GM12891 (cell line): ENCODE data around the gene TSPAN11.

Experiments used
- DNase-seq: peaks from one replicate; pipeline ENCODE4 v3.0.0; 2011; ENCODE audit warnings: low spot score; ENCODE audit not compliant: insufficient read length
- FAIRE-seq: peaks from 2 replicates; lab custom pipeline; 2011; peaks lifted over from hg19 to GRCh38; lab: Jason Lieb, UNC
- PAX5 ChIP-seq: IDR thresholded peaks from 2 replicates; pipeline ENCODE4 v1.6.1; 2011; ENCODE audit warnings: low read length, moderate library complexity, mild to moderate bottlenecking; ENCODE audit not compliant: insufficient read depth, severe bottlenecking
- POLR2A ChIP-seq: IDR thresholded peaks from 2 replicates; pipeline ENCODE4 v1.6.1; 2011; ENCODE audit warnings: low read depth, low read length, control low read depth
- POLR2AphosphoS5 ChIP-seq: IDR thresholded peaks from 2 replicates; pipeline ENCODE4 v1.6.1; 2011; ENCODE audit warnings: low read depth, low read length, control low read depth
- POU2F2 ChIP-seq: IDR thresholded peaks from 2 replicates; pipeline ENCODE4 v1.6.1; 2011; ENCODE audit warnings: low read depth, mild to moderate bottlenecking, control low read depth, low read length, moderate library complexity
- SPI1 ChIP-seq: IDR thresholded peaks from 2 replicates; pipeline ENCODE4 v1.6.1; 2011; ENCODE audit warnings: low read depth, low read length, control low read depth
- TAF1 ChIP-seq: IDR thresholded peaks from 2 replicates; pipeline ENCODE4 v1.6.1; 2011; ENCODE audit warnings: low read depth, low read length, control low read depth

Gene TSPAN11

DNA sequence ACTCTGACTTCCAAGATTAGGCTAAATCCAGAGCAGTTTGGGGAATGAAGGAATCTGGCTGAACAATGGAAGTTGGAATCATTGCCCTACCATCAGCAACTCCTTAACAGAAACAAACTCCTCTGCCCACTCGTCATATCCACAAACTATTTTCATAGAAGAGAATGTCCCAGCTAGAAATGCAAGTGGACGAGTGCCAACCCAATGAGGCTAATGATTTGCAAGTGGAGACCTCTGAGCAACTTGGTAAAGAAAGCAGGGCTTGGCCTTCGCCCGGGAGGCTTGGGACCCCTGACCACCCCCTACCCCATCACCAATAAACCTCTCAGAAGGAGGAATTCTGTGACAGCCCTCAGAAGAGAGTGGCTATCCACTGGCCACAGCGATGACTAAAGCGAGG lies 107.1 kb downstream of the TSPAN11 start:
- no peak for TF ChIP-seq PAX5
- TF ChIP-seq POU2F2 = no peak
- TF ChIP-seq POLR2AphosphoS5 = no peak
- no peak for TF ChIP-seq TAF1
- no peak for TF ChIP-seq POLR2A
- no peak for TF ChIP-seq SPI1
- DNase-seq = no peak
- no peak for FAIRE-seq

DNA sequence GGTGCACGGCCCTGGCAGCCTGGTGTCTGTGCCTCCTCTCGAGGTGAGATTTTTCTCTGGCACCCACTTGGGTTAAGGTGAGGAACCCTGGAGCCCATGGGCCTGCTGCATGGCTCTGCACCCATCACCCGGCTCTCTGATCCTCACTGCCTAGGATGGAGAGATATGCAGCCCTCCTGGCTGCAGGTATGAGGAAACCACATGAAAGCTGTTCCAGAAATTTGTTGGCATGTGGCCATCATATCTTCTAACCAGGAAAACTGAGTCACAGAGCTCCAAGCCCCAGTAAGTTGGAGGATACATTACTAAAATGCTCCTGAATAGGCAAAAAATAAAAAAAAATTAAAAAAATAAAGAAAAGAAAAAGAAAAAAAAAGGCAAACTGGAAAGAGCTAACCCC lies 107.8 kb downstream of the TSPAN11 start:
- FAIRE-seq = no peak
- no peak for DNase-seq
- TF ChIP-seq SPI1 = no peak
- TF ChIP-seq POLR2A = no peak
- TF ChIP-seq PAX5 = no peak
- TF ChIP-seq TAF1 = no peak
- no peak for TF ChIP-seq POLR2AphosphoS5
- TF ChIP-seq POU2F2 = no peak

DNA sequence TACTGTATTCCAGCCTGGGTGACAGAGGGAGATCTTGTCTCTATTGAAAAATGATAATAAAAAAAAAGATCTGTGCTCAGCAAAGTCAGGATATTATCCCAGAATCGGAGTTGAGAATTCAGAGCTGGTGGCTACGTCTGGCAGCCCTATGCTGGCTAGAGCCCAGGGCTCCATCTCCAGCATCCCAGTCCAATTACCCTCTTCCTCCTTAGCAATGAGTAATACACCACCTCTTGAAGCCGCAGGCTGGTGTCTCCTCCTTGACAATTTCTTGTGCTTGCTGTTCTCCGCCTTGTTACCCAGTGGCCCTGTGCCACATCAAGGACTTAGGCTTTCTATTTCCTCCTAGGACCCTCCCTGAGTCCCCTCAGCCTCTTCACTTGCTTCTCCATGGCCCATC lies 108.7 kb downstream of the TSPAN11 start:
- DNase-seq (no peak), FAIRE-seq (no peak)
- TF ChIP-seq POLR2A = no peak
- TF ChIP-seq TAF1 = no peak
- TF ChIP-seq SPI1 = no peak
- TF ChIP-seq POU2F2 = no peak
- TF ChIP-seq POLR2AphosphoS5 = no peak
- TF ChIP-seq PAX5 = no peak

DNA sequence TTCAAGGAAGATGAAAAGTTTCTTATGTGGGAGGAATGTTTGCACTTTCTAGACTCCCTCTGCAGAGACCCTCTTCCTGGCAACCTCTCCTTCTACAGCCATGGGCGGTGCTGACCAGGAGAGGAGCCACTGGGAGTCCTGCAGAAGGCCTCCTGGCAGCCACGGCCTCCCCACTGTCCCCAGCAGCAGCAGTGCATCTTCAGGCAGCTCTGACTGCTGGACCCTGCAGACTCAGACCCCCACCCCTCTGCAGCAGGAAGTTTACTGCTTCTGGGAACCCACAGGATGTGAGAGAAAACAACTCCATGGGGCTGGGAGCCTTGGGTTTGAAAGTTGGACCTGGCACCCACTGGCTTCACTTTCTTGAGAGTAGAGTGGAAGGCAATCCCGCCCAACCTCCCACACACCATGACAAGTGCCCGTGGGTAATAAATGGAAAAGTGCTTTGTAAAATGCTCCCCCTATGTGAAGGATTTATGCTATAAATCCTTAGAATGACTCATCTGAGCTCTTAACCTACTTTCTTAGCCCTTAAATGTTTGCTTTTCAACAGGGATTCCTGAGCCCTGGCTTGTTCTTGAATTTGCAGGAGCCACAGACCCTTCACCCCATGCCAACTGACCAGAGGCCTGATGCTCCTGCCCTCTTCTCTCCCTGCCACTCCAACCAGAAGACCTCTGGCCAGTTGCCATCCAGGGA lies 109.6 kb downstream of the TSPAN11 start:
- FAIRE-seq (no peak), DNase-seq (no peak)
- TF ChIP-seq PAX5 = no peak
- no peak for TF ChIP-seq SPI1
- no peak for TF ChIP-seq POU2F2
- no peak for TF ChIP-seq POLR2A
- TF ChIP-seq TAF1 = no peak
- TF ChIP-seq POLR2AphosphoS5 = no peak

DNA sequence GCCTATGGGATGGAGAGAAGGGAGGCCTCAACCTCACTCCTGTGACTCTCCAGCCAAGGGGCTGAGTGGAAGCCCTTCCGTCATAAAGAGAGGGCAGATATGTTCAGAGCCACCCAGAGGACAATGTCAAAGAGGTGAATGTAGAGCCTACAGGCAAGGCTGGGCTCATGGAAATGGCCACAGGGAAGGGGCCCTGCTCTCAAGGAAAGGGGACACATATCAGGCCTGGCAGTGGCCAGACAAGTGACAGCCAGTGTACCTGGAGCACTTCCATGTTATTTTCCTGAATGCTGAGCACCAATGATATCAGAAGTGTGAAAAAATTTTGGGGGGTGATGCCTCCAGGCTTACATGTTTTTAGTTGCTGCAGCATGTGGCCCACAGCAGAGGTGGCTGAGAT lies 110.5 kb downstream of the TSPAN11 start:
- FAIRE-seq (no peak), DNase-seq (no peak)
- no peak for TF ChIP-seq POLR2A
- TF ChIP-seq TAF1 = no peak
- no peak for TF ChIP-seq SPI1
- TF ChIP-seq PAX5 = no peak
- no peak for TF ChIP-seq POLR2AphosphoS5
- no peak for TF ChIP-seq POU2F2

DNA sequence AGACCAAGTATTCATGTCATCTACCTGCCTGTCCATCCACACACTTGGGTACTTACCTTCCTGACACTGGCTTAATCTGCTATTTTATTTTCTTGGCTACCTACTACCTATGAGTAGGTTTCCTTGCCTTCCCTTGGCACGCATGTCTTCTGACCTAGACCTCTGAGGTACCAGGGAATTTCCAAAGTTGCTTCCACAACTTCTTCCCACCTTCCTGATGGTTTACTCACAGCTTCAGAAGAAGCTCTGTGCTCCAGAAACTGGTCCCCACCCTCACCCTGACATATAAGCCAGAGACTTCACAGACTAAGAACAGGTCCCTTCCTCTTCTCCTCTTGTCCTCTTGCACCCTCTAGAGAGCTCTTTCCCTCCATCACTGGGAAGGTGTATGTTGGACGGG lies 111.4 kb downstream of the TSPAN11 start:
- DNase-seq = no peak
- FAIRE-seq = no peak
- TF ChIP-seq PAX5 (no peak), POLR2A (no peak), POLR2AphosphoS5 (no peak), SPI1 (no peak), TAF1 (no peak), POU2F2 (no peak)

DNA sequence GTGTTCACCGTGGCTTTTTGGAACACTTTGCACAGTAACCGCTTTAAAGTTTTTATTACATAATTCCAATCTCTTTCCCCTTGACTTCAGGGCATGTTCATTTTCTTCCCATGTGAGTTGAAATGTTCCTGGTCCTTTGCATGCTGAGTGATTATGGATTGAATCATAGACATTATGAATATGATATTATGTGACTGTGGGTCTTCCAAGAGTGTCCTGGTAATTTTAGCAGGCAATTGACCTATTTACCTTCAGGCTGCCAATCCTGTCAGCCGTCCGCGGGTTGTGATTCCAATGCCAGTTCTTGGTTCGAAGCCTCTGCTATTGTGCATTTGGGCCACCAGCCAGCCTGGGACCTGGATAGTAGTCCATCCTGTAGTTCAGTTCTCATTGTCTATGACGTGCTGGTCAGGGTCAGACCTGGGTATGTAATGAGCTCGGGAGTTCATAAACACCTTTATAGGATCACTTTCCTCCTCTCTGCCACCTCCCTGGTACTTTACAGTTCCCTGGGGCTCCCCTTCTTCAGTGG lies 114.6 kb downstream of the TSPAN11 start:
- TF ChIP-seq TAF1 (no peak), POLR2AphosphoS5 (no peak), PAX5 (no peak), POU2F2 (no peak), POLR2A (no peak), SPI1 (no peak)
- FAIRE-seq (no peak), DNase-seq (no peak)
